Right forelimb (tissue), 1 donor: ENCODE measurements around the gene EPHX1.

Experiments used
- DNase-seq: peaks from one replicate; pipeline ENCODE4 v3.0.0-alpha.2; 2018

The EPHX1 gene

GRCh38 chr1:225844236-225845061 lies 34.5 kb downstream of the EPHX1 start:
- DNase-seq, result no peak

GRCh38 chr1:225845097-225845496 lies 35.2 kb downstream of the EPHX1 start:
- no peak for DNase-seq

GRCh38 chr1:225845571-225846259 lies 35.8 kb downstream of the EPHX1 start:
- DNase-seq, result peak; percentile 81

GRCh38 chr1:225846331-225847310 lies 36.7 kb downstream of the EPHX1 start:
- no peak for DNase-seq

- no peak for DNase-seq
These were observed 37.7 kb downstream of the EPHX1 start for GRCh38 chr1:225847610-225848009.

- no peak for DNase-seq
These were observed 38.4 kb downstream of the EPHX1 start for GRCh38 chr1:225848030-225848955.

GRCh38 chr1:225849925-225850324 lies 40.0 kb downstream of the EPHX1 start:
- no peak for DNase-seq

GRCh38 chr1:225850370-225850769 lies 40.4 kb downstream of the EPHX1 start:
- no peak for DNase-seq

- no peak for DNase-seq
These were observed 41.9 kb downstream of the EPHX1 start for GRCh38 chr1:225851805-225852204.

GRCh38 chr1:225852413-225853124 lies 42.6 kb downstream of the EPHX1 start:
- no peak for DNase-seq

GRCh38 chr1:225853441-225853840 lies 43.5 kb downstream of the EPHX1 start:
- no peak for DNase-seq

- no peak for DNase-seq
These were observed 45.8 kb downstream of the EPHX1 start for GRCh38 chr1:225855503-225856300.

GRCh38 chr1:225857256-225857655 lies 47.3 kb downstream of the EPHX1 start:
- DNase-seq, result no peak

GRCh38 chr1:225859151-225859550 lies 49.2 kb downstream of the EPHX1 start:
- no peak for DNase-seq

- no peak for DNase-seq
These were observed 50.2 kb downstream of the EPHX1 start for GRCh38 chr1:225860107-225860506.

GRCh38 chr1:225860876-225861441 lies 51.0 kb downstream of the EPHX1 start:
- no peak for DNase-seq

GRCh38 chr1:225861834-225862580 lies 52.1 kb downstream of the EPHX1 start:
- DNase-seq, result no peak

- DNase-seq, result no peak
These were observed 52.6 kb downstream of the EPHX1 start for GRCh38 chr1:225862581-225862950.

GRCh38 chr1:225863167-225863566 lies 53.2 kb downstream of the EPHX1 start:
- no peak for DNase-seq
